Right kidney (tissue), 1 donor: ENCODE results near the gene MRTFA.
"Not testable (repeated sequence)": the region's sequence is repeated elsewhere in the genome, so short reads cannot be mapped to it uniquely, and the experiment has no call there.

Experiments used
- DNase-seq: peaks from one replicate; pipeline ENCODE4 v3.0.0-alpha.2; 2016

MRTFA gene

GRCh38 chr22:40519948-40520331 is 116.6 kb downstream of the MRTFA start:
- DNase-seq: no peak

DNA sequence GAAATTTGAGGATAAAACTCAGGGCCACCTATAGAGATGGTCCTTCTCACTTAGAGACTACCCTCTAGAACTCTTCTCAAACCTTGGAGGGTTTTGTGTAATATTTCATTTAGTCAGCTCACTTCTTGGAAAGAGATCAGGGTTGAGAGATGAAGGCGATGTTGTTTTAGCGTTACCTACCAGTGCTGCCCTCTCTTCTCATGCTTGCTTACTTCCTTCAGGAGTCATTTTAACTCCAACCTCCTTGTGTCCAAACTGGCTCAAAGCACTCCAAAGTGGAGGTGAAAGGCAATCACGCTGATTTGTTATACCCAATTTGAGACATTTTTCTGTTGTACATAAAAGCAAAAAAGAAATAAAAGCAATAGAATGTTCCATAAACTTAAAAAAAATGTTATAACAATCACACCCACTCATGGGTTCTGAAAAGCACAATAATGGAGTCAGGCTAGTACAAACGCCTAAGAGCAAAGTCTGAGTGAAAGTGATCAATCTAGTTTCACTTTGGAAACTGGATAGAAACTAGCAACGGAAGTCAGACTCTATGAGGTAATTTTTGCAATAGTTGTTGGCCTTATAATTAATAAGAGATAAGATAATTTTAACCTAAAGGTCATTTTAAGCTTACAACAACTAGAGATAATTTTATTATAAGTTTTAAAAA is 117.1 kb downstream of the MRTFA start:
- no peak for DNase-seq

GRCh38 chr22:40518840-40519239 is 117.7 kb downstream of the MRTFA start:
- no peak for DNase-seq

DNA sequence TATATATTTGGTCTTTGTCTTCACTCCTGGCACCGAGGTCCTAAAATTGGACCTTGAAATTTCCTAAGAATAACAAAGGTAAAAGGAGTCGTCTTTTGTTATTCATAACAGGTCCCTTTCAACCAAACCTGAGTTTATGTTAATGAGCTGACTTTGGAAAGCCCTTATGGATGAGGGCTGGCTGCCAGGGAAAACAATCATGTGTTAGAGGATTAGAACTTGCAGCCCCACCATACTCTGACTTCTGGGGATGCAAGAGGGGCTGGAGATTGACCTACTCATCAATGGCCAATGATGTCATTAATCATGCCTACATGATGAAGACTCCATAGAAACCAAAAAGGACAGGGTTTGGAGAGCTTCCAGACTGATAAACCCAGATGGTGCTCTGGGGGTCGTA is 118.9 kb downstream of the MRTFA start:
- no peak for DNase-seq

DNA sequence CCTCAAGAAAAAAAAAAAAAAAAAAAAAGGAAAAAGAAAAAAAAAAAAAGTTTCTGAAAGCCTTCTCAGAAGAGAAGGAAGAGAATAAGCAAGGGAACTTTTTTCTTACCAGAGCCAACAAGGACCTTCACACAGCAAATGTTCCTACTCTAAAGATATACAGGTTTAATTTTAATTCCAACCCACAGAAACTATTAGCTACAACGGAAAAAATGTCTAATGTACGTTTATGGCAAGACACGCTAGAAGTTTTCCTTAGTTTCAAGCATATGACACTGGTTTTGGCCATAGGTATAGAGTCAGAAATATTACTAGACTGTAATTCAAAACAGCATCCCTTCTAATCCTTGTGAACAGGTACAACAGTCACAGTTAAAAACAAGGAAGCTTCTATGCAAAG is 120.1 kb downstream of the MRTFA start:
- DNase-seq: no peak

DNA sequence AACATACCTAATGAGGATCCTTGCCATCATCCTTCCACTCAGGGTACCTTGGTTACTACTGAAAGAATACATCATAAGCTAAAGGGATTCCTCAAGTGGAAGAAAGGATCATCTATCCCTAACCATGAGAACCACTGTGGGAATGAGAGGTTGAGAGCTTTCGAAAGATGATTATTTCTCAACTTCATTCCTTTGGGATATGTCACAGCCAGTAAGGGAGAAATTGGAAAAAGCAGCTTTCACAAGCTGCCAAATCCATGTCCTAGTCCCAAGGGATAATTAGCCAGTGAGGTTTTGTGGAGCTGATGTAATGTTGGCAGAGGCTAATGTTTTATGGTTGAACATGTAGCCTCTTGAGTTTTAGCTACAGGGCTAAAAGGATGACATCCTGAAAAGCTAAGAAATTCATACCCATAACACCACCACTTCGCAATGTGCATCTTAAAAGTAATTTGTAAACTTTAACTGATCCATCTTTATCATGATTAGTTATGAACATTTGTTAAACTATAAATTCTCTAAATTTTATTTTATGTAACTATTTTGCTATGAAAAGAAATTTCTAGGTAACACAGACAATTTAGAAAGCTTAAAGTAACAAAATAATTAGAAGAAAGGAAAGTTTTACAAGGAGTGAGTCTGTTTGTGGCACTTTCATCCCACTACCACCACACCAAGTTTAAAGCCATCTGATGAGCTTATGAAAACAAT is 123.9 kb downstream of the MRTFA start:
- no peak for DNase-seq

DNA sequence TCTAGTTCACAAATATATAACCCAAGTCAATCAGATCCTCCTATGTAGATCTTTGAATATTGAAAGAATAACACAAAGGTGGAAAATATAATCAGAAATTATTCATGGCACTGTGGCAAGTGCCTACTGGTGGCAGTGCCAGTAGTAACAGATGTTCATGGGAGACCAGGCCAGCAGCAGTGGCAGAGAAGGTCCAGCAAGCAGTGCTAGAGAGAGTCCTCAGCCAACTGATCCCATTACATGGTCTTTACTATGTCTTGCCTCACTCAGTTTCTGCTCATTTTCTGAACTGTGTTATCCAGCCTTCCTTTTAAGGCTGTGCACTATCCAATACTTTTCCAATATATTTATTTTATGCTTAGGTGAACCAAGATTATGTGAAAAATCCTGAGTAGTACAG is 124.9 kb downstream of the MRTFA start:
- no peak for DNase-seq

DNA sequence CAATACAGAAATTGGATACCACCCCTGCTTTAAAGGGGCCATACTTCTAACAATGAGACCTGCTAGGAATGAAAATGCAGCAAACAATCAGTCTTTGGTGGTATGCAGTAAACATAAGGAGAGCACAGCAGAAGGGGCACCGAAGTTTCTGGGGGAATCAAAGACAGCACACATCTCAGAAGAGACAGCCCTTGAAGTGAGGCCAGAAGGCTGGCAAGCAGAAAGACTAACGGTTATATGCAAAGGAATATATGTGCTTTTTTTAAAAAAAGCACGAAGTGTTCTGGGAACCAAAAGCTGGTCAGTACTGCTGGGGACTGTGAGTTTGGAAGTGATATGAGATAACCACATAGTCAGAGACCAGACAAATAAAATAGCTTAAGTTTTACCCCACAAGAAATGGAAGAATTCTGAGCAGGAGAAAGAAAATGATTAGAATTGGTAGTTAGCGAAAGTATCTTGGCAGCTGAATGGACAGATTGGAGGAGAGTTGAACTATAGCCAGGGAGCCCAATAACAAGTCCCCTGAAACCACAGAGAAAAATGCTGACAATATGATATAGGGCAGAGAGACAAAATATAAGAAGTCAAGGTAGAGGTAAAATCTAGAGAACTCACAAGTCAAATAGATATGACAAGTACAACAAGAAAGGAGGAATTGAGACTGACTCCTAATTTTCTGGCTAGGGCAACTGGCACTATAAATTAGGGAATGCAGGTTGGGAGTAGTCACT is 125.7 kb downstream of the MRTFA start:
- DNase-seq: no peak

DNA sequence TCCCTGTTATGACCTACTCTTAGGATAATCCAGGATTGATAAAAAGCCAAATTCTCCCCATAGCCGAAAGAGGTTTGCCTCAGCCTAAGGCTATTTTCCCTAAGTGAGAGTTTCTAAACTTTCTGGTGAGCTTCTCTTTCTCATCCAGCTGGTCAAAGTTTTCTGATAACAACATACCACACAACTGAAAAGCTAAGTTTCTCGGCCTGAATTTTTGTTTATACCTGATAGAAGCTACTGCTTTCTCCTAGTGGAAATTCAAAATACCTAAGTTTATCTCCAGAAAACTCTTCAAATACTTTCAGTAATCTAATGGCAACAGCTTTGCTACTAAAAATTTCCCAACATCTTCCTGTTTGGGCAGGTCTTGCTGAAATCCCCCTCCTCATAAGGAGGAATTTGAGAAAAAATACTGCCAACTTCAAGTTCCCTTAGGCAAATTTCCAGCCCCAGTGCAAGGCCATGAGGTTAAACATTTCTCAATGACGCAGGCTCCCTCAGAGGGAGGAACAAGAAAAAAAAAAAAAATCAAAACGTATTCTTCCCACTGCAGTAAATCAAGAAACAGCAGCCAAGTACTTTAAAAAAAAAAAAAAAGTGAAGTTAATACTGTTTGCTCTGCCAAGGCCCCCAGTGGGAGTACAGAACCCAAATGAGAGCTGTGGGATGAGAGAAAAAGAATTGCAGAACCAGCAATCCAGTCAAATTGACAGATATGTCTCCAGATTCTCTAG is 127.0 kb downstream of the MRTFA start:
- peak; percentile 30 for DNase-seq

DNA sequence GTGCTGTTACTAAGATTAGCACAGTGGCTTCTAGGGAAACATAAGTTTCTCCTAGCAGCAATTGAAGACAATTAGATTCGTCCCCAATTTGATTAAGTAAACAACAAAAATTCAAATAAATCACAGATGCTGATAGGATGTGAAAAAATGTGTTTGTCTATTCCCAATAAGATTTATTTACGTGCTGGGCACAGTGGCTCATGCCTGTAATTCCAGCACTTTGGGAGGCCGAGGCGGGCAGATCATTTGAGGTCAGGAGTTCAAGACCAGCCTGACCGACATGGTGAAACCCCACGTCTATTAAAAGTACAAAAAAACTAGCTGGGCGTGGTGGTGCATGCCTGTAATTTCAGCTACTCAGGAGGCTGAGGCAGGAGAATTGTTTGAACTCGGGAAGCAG is 128.5 kb downstream of the MRTFA start:
- not testable (repeated sequence) for DNase-seq

DNA sequence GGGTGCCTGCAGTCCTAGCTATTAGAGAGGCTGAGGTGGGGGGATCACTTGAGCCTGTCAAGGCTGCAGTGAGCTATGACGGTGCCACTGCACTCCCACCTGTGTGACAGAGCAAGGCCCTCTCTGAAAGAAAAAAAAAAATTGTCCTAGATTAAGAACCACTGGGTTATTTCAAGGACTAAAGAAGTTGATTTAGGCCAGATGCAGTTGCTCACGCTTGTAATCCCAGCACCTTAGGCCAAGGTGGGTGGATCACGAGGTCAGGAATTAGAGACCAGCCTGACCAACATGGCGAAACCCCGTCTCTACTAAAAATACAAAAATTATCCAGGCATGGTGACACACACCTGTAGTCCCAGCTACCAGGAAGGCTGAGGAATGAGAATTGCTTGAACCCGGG is 129.0 kb downstream of the MRTFA start:
- no peak for DNase-seq

DNA sequence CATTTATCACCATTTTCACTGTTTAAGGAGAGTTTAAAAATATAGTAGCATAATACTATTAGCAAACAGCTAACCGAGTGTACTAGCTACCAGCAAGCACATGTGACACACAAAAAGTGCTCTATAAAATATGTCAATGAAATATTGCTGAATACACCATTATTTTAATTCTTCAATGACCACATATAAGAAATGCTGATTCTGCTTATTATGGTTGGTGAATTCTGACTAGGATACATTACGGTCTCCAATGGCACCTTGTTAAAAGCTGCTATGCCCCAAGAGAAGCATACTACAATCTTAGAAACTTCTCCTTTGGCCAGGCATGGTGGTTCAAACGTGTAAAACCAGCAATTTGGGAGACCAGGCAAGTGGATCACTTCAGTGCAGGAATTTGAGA is 129.8 kb downstream of the MRTFA start:
- DNase-seq: no peak

GRCh38 chr22:40504285-40505249 is 132.0 kb downstream of the MRTFA start:
- DNase-seq: no peak

DNA sequence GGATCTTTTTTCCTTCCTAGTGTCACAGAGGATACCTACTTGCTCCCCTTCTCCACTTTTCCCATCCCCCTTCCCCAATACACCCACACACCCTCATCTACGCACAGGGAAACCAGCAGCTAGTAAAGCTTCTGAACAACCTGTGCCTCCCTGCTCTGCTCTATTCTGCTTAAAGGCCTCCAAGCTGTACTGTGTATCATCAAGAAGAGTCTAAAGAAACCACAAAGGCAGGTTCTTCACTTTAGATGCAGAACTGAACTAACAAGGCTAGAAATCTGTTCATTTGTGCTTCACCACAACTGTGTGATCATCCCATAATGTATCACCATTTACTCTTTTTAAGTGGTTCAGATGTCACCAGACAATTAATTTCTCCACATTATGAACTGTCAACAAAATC is 133.6 kb downstream of the MRTFA start:
- DNase-seq: no peak

DNA sequence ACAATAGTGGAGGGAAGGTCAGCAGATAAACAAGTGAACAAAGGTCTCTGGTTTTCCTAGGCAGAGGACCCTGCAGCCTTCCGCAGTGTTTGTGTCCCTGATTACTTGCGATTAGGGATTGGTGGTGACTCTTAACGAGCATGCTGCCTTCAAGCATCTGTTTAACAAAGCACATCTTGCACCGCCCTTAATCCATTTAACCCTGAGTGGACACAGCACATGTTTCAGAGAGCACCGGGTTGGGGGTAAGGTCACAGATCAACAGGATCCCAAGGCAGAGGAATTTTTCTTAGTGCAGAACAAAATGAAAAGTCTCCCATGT is 136.1 kb downstream of the MRTFA start:
- DNase-seq: not testable (repeated sequence)

DNA sequence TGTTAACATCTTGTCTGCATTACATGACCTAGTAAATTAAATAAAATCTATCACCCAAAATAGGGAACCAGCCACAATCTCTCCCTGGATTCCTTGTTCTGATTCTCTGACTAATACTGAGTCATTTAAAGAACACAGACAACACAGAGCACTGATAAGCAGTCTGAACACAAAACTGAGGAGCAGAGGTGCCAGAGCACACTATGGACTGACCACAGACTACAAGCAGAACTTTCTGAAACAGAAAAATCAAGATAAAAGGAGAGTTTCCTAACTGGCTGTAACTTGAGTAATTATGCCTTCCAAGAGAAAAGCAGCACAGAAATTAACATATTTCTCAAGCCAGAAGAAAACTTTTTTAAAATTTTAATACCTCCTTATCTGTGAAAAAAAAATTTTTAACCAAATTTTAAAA is 137.3 kb downstream of the MRTFA start:
- DNase-seq: no peak

- no peak for DNase-seq
Observed at GRCh38 chr22:40498420-40499208, 137.9 kb downstream of the MRTFA start.

DNA sequence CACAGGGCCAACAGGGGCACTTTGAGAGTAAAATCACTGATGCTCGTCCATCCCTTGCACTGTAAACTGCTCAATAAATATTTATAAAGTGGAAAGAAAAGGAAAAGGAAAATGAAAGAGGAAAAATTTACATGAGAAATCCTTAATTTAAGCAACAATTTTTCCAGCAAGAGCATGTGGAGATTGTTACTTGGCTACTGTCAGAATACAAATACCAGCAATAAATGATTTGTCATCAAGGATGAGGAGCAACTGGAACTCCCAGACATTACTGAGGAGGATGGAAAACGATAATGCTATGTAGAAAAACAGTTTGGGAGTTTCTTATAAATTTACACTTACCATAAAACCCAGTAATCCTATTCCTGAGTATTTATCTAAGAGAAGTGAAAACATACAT is 143.1 kb downstream of the MRTFA start:
- no peak for DNase-seq

- DNase-seq: no peak
Observed at GRCh38 chr22:40491990-40492631, 144.4 kb downstream of the MRTFA start.

GRCh38 chr22:40487663-40488249 is 148.8 kb downstream of the MRTFA start:
- no peak for DNase-seq
